WTC11 (cell line): ENCODE data around the gene ZNF763.

ENCODE experiments used
- CTCF ChIP-seq: fragments of 200-600 bp; IDR thresholded peaks from 2 replicates; pipeline ENCODE4 v1.8.0; 2022; ENCODE audit warnings: antibody characterized with exemption
- FOXJ3 ChIP-seq: sonication (generic); formaldehyde crosslinking; IDR thresholded peaks from 2 replicates; pipeline ENCODE4 v1.9.0; 2021; ENCODE audit warnings: missing genetic modification reagents, mild to moderate bottlenecking, borderline replicate concordance

GRCh38 chr19:11949201-11949600 is 15.6 kb upstream of the ZNF763 start:
- TF ChIP-seq FOXJ3 (CRISPR knock-in tag) (no peak), CTCF (no peak)
